Breast epithelium (tissue), 4 donors: Measurements from ENCODE around the gene AGRP. TPM values are rescaled to one million over a fixed set of nuclear protein-coding genes. Genes with fewer than 3 reads are reported as not detected.

Experiments used
- DNase-seq, 2 donors: peaks; one replicate each; pipeline ENCODE4 v3.0.0-alpha.2; 2019; ENCODE audit warnings: low spot score in 2 of 2
- H3K27ac ChIP-seq, 2 donors: fragments of 200-600 bp; sonication (generic) in 1 of 2; one replicate each; pipeline ENCODE4 v1.5.1; 2016 to 2019; ENCODE audit warnings: mild to moderate bottlenecking in 1 of 2
- H3K27me3 ChIP-seq, 2 donors: fragments of 200-600 bp; sonication (generic) in 1 of 2; one replicate each; pipeline versions ENCODE4 v1.5.1 to v1.6.0; 2017 to 2019; ENCODE audit warnings: control low read depth in 1 of 2, mild to moderate bottlenecking in 1 of 2
- H3K36me3 ChIP-seq: fragments of 200-600 bp; one replicate; pipeline ENCODE4 v1.5.1; 2019
- H3K4me1 ChIP-seq, 2 donors: fragments of 200-600 bp; sonication (generic); one replicate each; pipeline ENCODE4 v1.5.1; 2016 to 2019; ENCODE audit warnings: control low read depth in 1 of 2
- H3K4me3 ChIP-seq, 3 donors: fragments of 200-600 bp; sonication (generic); 1 replicate in 2 of 3; 2 replicates in 1 of 3; pipeline ENCODE4 v1.5.1; 2016 to 2019; ENCODE audit warnings: mild to moderate bottlenecking in 3 of 3, moderate library complexity in 2 of 3
- H3K9me3 ChIP-seq, 2 donors: fragments of 200-600 bp; sonication (generic) in 1 of 2; one replicate each; pipeline ENCODE4 v1.5.1; 2016 to 2019; ENCODE audit warnings: control low read depth in 1 of 2
- POLR2A ChIP-seq: fragments of 450-650 bp; IDR thresholded peaks from one replicate; pipeline ENCODE4 v1.6.1; 2016; ENCODE audit warnings: antibody characterized with exemption, mild to moderate bottlenecking, moderate library complexity
- POLR2AphosphoS5 ChIP-seq, 3 donors: sonication (generic); formaldehyde crosslinking; IDR thresholded peaks; one replicate each; pipeline ENCODE4 v1.6.1; 2017; ENCODE audit warnings: antibody characterized with exemption in 3 of 3
- intact Hi-C: fragments of 100-400 bp; cut with DNase I; formaldehyde crosslinking; loops from one replicate; pipeline ENCODE4 v1.15.1; 2023; ENCODE audit warnings: low total_unique reads
- total RNA-seq, 3 donors: library from RNA; depleted of rRNA; stranded (reverse); fragments of >200 nt; gene quantifications; one replicate each; pipeline ENCODE4 v1.1.0, GENCODE V29; 2016
- TF ChIP-seq, protein P1 (sequence below), 3 donors: fragments of 450-650 bp; IDR thresholded peaks; one replicate each; pipeline ENCODE4 v1.5.1; 2016 to 2017; ENCODE audit warnings: antibody characterized with exemption in 3 of 3, mild to moderate bottlenecking in 3 of 3, moderate library complexity in 3 of 3

Gene AGRP
- total RNA-seq, 3 donors from 2014 or later, result not detected

DNA sequence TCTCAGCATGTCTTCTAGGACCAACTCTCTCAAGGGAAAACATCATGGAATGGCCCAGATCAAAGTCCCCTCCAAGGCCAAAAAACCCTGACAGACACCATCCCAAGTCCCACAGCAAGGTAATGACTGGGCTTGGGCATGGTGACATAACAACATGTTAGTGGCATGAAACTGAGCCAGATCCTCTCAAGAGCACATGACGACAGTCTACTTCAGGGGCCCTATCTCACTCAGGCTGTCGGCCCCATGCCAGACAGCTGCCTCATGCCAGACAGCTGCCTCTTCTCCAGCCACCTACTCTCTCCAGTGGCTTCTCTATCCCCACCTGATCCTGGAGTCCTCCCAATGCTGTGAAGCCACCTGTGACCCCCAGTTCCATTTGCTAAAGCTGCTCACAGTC lies 34.0 kb downstream of the AGRP start:
- Histone ChIP-seq H3K27ac (peak overlapping the region; percentile 67 to 75), H3K4me3 (no peak overlapping the region), H3K27me3 (no peaks in the 10 kb centered on the region), H3K36me3 (no peaks in the 10 kb centered on the region), H3K4me1 (peaks cover 21 to 52% of the 10 kb centered on the region in 2 donors), H3K9me3 (no peaks in the 10 kb centered on the region)
- TF ChIP-seq, protein P1, sequence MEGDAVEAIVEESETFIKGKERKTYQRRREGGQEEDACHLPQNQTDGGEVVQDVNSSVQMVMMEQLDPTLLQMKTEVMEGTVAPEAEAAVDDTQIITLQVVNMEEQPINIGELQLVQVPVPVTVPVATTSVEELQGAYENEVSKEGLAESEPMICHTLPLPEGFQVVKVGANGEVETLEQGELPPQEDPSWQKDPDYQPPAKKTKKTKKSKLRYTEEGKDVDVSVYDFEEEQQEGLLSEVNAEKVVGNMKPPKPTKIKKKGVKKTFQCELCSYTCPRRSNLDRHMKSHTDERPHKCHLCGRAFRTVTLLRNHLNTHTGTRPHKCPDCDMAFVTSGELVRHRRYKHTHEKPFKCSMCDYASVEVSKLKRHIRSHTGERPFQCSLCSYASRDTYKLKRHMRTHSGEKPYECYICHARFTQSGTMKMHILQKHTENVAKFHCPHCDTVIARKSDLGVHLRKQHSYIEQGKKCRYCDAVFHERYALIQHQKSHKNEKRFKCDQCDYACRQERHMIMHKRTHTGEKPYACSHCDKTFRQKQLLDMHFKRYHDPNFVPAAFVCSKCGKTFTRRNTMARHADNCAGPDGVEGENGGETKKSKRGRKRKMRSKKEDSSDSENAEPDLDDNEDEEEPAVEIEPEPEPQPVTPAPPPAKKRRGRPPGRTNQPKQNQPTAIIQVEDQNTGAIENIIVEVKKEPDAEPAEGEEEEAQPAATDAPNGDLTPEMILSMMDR (IDR thresholded peaks at IDR 0.05), result no peak
- TF ChIP-seq POLR2AphosphoS5 (IDR thresholded peaks at IDR 0.05) (no peak), POLR2A (no peak)
- no peak for DNase-seq
- intact Hi-C loops, result no loop called here

GRCh38 chr16:67448580-67448979 lies 34.8 kb downstream of the AGRP start:
- no peaks in the 10 kb centered on the region for H3K27me3 ChIP-seq
- intact Hi-C loops, result no loop called here
- DNase-seq, result no peak
- TF ChIP-seq POLR2AphosphoS5 (IDR thresholded peaks at IDR 0.05) (no peak), POLR2A (no peak)
- TF ChIP-seq, protein P1 (IDR thresholded peaks at IDR 0.05), result no peak
- peak overlapping the region; percentile 67 to 75 for H3K27ac ChIP-seq
- peaks cover 26 to 55% of the 10 kb centered on the region in 2 donors for H3K4me1 ChIP-seq
- no peaks in the 10 kb centered on the region for H3K36me3 ChIP-seq
- H3K9me3 ChIP-seq, result no peaks in the 10 kb centered on the region
- no peak overlapping the region for H3K4me3 ChIP-seq

DNA sequence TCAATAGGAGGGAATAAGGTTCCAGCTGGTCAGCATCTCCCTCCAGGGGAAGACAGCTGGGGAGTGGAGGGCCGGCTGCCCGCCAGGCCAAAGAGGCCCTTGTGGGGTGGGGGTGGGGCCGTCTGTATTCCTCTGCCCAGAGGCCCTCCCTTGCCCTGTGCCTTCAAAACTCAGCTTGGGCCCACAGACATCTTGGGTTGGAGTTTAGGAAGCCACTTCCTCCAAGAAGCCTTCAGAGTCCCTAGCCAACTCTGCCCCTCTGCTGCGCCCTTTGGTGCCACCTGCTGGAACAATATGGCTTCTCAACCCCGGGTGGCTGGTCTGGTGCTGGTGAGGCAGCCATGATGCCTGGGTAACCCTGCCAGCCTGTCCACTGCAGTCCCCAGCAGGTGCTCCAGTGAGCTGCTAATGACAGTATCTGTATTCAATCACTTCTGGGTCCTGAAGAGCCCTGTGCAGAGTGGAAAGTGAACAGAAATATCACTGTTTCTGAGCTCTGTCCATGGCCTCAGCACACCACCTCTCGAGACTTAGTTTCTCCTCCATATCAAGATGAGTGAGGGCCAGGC lies 35.8 kb downstream of the AGRP start:
- peak overlapping the region; percentile 48 to 68 for H3K27ac ChIP-seq
- intact Hi-C loops, result no loop called here
- no peaks in the 10 kb centered on the region for H3K9me3 ChIP-seq
- no peaks in the 10 kb centered on the region for H3K36me3 ChIP-seq
- peaks cover 28 to 61% of the 10 kb centered on the region in 2 donors for H3K4me1 ChIP-seq
- no peak overlapping the region for H3K4me3 ChIP-seq
- no peaks in the 10 kb centered on the region for H3K27me3 ChIP-seq
- TF ChIP-seq POLR2A, result no peak
- TF ChIP-seq, protein P1 (IDR thresholded peaks at IDR 0.05), result no peak
- no peak for TF ChIP-seq POLR2AphosphoS5 (IDR thresholded peaks at IDR 0.05)
- no peak for DNase-seq

DNA sequence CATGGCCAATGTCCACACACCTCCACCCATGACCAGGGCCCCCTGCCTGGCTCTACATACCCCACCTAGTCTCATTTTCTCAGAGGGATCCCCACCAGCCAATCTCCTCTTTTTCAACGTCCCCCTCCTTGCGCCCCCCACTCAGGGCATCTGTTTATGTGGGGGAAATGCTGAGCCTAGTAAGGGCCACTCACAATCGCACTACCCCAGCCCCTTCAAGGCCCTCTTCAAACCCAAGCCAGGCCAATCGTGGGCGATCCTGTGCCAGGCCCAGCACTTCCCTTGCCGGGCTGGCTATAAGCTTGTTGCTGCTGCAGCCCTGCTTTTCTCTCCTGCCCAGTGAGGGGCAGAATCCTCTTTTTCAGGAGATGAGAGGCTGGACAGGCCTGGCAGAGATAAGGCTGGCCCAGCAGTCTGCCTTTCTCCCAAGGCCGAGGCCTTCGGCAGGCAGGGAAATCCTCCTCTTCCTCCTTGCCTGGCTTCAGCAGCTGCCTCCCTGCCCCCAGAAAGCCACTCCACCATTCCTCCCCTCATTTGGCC lies 36.3 kb downstream of the AGRP start:
- no peak for DNase-seq
- Histone ChIP-seq H3K27me3 (no peaks in the 10 kb centered on the region), H3K27ac (peak overlapping the region; percentile 48 to 68), H3K9me3 (no peaks in the 10 kb centered on the region), H3K4me3 (no peak overlapping the region), H3K36me3 (no peaks in the 10 kb centered on the region), H3K4me1 (peaks cover 28 to 62% of the 10 kb centered on the region in 2 donors)
- TF ChIP-seq, protein P1 (IDR thresholded peaks at IDR 0.05), result no peak
- TF ChIP-seq POLR2AphosphoS5 (IDR thresholded peaks at IDR 0.05) (no peak), POLR2A (no peak)
- intact Hi-C loops, result no loop called here
